Measurements from ENCODE around the gene OLA1.

DNA sequence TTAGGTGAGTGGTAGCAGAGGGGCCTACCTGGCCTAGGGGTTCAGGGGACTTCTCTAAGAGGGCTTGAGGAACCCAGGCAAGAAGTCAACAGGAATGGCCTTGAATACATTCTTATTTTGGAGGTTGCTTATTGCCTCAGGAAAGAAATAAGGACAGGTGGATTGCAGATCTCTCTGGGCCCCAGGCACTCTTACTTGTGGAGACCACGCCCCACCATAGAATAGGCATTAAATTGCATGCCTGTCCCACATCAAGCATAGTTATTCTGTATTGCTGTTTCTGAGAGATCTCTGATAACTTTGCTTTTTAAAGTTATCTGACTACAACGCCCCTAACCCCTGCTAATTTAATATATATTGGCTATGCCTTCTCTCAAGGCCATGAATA lies 215.2 kb downstream of the OLA1 start:
- TF ChIP-seq POLR2AphosphoS5 (IDR thresholded peaks at IDR 0.05) (no peak), POLR2A (IDR thresholded peaks at IDR 0.05) (no peak)
- TF ChIP-seq, protein P1, sequence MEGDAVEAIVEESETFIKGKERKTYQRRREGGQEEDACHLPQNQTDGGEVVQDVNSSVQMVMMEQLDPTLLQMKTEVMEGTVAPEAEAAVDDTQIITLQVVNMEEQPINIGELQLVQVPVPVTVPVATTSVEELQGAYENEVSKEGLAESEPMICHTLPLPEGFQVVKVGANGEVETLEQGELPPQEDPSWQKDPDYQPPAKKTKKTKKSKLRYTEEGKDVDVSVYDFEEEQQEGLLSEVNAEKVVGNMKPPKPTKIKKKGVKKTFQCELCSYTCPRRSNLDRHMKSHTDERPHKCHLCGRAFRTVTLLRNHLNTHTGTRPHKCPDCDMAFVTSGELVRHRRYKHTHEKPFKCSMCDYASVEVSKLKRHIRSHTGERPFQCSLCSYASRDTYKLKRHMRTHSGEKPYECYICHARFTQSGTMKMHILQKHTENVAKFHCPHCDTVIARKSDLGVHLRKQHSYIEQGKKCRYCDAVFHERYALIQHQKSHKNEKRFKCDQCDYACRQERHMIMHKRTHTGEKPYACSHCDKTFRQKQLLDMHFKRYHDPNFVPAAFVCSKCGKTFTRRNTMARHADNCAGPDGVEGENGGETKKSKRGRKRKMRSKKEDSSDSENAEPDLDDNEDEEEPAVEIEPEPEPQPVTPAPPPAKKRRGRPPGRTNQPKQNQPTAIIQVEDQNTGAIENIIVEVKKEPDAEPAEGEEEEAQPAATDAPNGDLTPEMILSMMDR (IDR thresholded peaks at IDR 0.05): no peak

Measured in breast epithelium (tissue), 3 donors.